Measurements from ENCODE around the gene EXD2.
"Not testable (repeated sequence)": the region's sequence is repeated elsewhere in the genome, so short reads cannot be mapped to it uniquely, and the experiment has no call there.

The EXD2 gene

GRCh38 chr14:69199786-69200185, 8.5 kb downstream of the EXD2 start:
- no peak for DNase-seq (ENCODE audit: low spot score)

- no peak for DNase-seq (ENCODE audit: low spot score)
Measured at GRCh38 chr14:69204753-69205152, 13.5 kb downstream of the EXD2 start.

- no peak for DNase-seq (ENCODE audit: low spot score)
Measured at GRCh38 chr14:69207435-69208041, 16.2 kb downstream of the EXD2 start.

- DNase-seq (ENCODE audit: low spot score): no peak
Measured at GRCh38 chr14:69208666-69209065, 17.4 kb downstream of the EXD2 start.

GRCh38 chr14:69214393-69214792, 23.1 kb downstream of the EXD2 start:
- no peak for DNase-seq (ENCODE audit: low spot score)

GRCh38 chr14:69217663-69218062, 26.4 kb downstream of the EXD2 start:
- DNase-seq (ENCODE audit: low spot score): not testable (repeated sequence)

GRCh38 chr14:69224946-69225345, 33.6 kb downstream of the EXD2 start:
- DNase-seq (ENCODE audit: low spot score): no peak

GRCh38 chr14:69226178-69226577, 34.9 kb downstream of the EXD2 start:
- DNase-seq (ENCODE audit: low spot score): no peak

- no peak for DNase-seq (ENCODE audit: low spot score)
Measured at GRCh38 chr14:69226736-69227135, 35.4 kb downstream of the EXD2 start.

GRCh38 chr14:69231486-69231885, 40.2 kb downstream of the EXD2 start:
- no peak for DNase-seq (ENCODE audit: low spot score)

GRCh38 chr14:69232388-69232787, 41.1 kb downstream of the EXD2 start:
- no peak for DNase-seq (ENCODE audit: low spot score)

- no peak for DNase-seq (ENCODE audit: low spot score)
Measured at GRCh38 chr14:69234106-69234505, 42.8 kb downstream of the EXD2 start.

- DNase-seq (ENCODE audit: low spot score): no peak
Measured at GRCh38 chr14:69235708-69236107, 44.4 kb downstream of the EXD2 start.

GRCh38 chr14:69237142-69237541, 45.8 kb downstream of the EXD2 start:
- no peak for DNase-seq (ENCODE audit: low spot score)

GRCh38 chr14:69237584-69237983, 46.3 kb downstream of the EXD2 start:
- DNase-seq (ENCODE audit: low spot score): no peak

- no peak for DNase-seq (ENCODE audit: low spot score)
Measured at GRCh38 chr14:69238883-69239282, 47.6 kb downstream of the EXD2 start.

GRCh38 chr14:69240527-69241173, 49.4 kb downstream of the EXD2 start:
- no peak for DNase-seq (ENCODE audit: low spot score)

GRCh38 chr14:69241577-69241976, 50.3 kb downstream of the EXD2 start:
- DNase-seq (ENCODE audit: low spot score): no peak

GRCh38 chr14:69242311-69243224, 51.3 kb downstream of the EXD2 start:
- DNase-seq (ENCODE audit: low spot score): peak; percentile 49

GRCh38 chr14:69244946-69245345, 53.6 kb downstream of the EXD2 start:
- no peak for DNase-seq (ENCODE audit: low spot score)

- DNase-seq (ENCODE audit: low spot score): no peak
Measured at GRCh38 chr14:69246331-69246730, 55.0 kb downstream of the EXD2 start.

- DNase-seq (ENCODE audit: low spot score): no peak
Measured at GRCh38 chr14:69247676-69248440, 56.6 kb downstream of the EXD2 start.

All from LoVo (cell line).